Muscle layer of colon (tissue), 2 donors: Measurements from ENCODE around the gene SEMA4B.

Experiments used
- H3K27ac ChIP-seq: one replicate; pipeline ENCODE4 v1.7.0; 2013; ENCODE audit warnings: low read depth, mild to moderate bottlenecking, low read length, moderate library complexity
- H3K27me3 ChIP-seq, 2 donors: one replicate each; pipeline ENCODE4 v1.7.0; 2013; ENCODE audit warnings: low read length in 2 of 2, mild to moderate bottlenecking in 2 of 2; ENCODE audit not compliant: insufficient read depth in 2 of 2, control insufficient read depth in 1 of 2
- H3K36me3 ChIP-seq: one replicate; pipeline ENCODE4 v1.7.0; 2013; ENCODE audit warnings: mild to moderate bottlenecking, low read length; ENCODE audit not compliant: insufficient read depth
- H3K4me1 ChIP-seq: one replicate; pipeline ENCODE4 v1.7.0; 2013; ENCODE audit warnings: mild to moderate bottlenecking, low read length; ENCODE audit not compliant: insufficient read depth
- H3K4me3 ChIP-seq, 2 donors: one replicate each; pipeline ENCODE4 v1.7.0; 2013; ENCODE audit warnings: low read length in 2 of 2, low read depth in 1 of 2, mild to moderate bottlenecking in 1 of 2, moderate library complexity in 1 of 2
- H3K9ac ChIP-seq: one replicate; pipeline ENCODE4 v1.7.0; 2013; ENCODE audit warnings: low read length
- H3K9me3 ChIP-seq: one replicate; pipeline ENCODE4 v1.7.0; 2013; ENCODE audit warnings: mild to moderate bottlenecking, low read length
- donor health status: abdominal sarcoma.
- donor health status: Adenocarcinoma of cecum.

Gene SEMA4B

DNA sequence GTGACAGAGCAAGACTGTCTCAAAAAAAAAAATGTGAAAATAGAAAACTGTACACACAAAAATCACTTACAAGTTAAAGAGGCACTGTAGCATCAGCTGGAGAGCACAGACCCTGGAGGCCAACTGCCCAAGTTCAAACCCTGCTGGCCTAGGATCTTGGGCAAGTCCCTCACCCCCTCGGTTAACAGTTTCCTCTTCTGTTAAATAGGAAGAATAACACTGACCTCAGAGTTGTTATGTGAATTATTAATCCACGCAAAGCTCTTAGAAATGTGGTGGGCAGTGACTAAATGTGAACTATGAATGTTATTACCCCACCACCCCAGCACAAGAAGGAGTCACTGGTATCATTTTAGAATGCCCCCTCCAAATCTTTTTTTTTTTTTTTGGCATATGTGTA is 21.4 kb downstream of the SEMA4B start:
- no peak overlapping the region for H3K4me3 ChIP-seq
- H3K27me3 ChIP-seq: no peaks in the 10 kb centered on the region
- H3K4me1 ChIP-seq: peaks cover 21% of the 10 kb centered on the region
- H3K9ac ChIP-seq: no peak overlapping the region
- H3K27ac ChIP-seq: no peak overlapping the region
- peaks cover 39% of the 10 kb centered on the region for H3K36me3 ChIP-seq
- no peaks in the 10 kb centered on the region for H3K9me3 ChIP-seq

- Histone ChIP-seq H3K4me3 (no peak overlapping the region), H3K27me3 (no peaks in the 10 kb centered on the region), H3K9ac (no peak overlapping the region), H3K4me1 (peaks cover 28% of the 10 kb centered on the region), H3K27ac (no peak overlapping the region), H3K36me3 (peaks cover 45% of the 10 kb centered on the region), H3K9me3 (no peaks in the 10 kb centered on the region)
These were observed 22.5 kb downstream of the SEMA4B start for GRCh38 chr15:90223441-90224165.

GRCh38 chr15:90225047-90225446 is 23.9 kb downstream of the SEMA4B start:
- no peak overlapping the region for H3K27ac ChIP-seq
- no peaks in the 10 kb centered on the region for H3K27me3 ChIP-seq
- peaks cover 59% of the 10 kb centered on the region for H3K36me3 ChIP-seq

DNA sequence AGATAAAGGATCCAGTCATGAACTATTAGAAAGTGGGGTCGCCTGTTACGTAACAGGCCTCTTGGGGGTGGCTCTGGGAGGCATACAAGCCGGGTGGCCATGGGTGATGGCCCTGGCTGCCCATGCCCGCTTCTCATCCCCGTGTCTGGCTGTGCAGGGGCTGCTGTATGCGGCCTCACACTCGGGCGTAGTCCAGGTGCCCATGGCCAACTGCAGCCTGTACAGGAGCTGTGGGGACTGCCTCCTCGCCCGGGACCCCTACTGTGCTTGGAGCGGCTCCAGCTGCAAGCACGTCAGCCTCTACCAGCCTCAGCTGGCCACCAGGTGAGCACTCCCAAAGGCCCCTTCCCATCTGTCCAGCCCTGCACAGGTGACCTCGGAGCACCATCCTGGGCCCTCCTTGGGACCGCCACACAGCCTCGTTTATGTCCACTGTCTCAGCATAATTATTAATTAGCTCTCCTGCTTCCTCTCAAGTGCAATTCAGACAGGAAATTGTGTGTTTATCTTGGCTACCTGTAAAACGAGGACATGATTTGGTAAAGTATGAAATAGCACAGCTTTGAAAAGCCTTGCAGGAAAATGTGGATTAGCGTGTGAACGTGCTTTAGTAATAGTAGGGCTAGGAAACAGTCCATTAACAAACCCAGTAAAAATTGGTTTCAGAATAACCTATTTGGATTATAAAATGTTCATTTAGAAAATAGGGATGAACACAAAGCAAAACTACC is 24.5 kb downstream of the SEMA4B start:
- Histone ChIP-seq H3K36me3 (peaks cover 65% of the 10 kb centered on the region), H3K27ac (no peak overlapping the region), H3K4me1 (peaks cover 36% of the 10 kb centered on the region), H3K9me3 (no peaks in the 10 kb centered on the region), H3K9ac (no peak overlapping the region), H3K4me3 (no peak overlapping the region), H3K27me3 (no peaks in the 10 kb centered on the region)

More at GRCh38 chr15:90225047-90225446, 23.9 kb downstream of the SEMA4B start:
- no peak overlapping the region for H3K9ac ChIP-seq
- H3K4me3 ChIP-seq: no peak overlapping the region
- no peaks in the 10 kb centered on the region for H3K9me3 ChIP-seq
- peaks cover 31% of the 10 kb centered on the region for H3K4me1 ChIP-seq

GRCh38 chr15:90227336-90227735 is 26.2 kb downstream of the SEMA4B start:
- Histone ChIP-seq H3K36me3 (peaks cover 68% of the 10 kb centered on the region), H3K27me3 (no peaks in the 10 kb centered on the region), H3K9ac (no peak overlapping the region), H3K9me3 (no peaks in the 10 kb centered on the region), H3K4me3 (no peak overlapping the region), H3K4me1 (peaks cover 44% of the 10 kb centered on the region), H3K27ac (no peak overlapping the region)

- Histone ChIP-seq H3K9me3 (no peaks in the 10 kb centered on the region), H3K4me1 (peaks cover 52% of the 10 kb centered on the region), H3K27me3 (no peaks in the 10 kb centered on the region), H3K27ac (peak overlapping the region; percentile 73), H3K4me3 (no peak overlapping the region), H3K9ac (no peak overlapping the region), H3K36me3 (peaks cover 67% of the 10 kb centered on the region)
These were observed 27.0 kb downstream of the SEMA4B start for GRCh38 chr15:90227816-90228772.

- peaks cover 53% of the 10 kb centered on the region for H3K4me1 ChIP-seq
- H3K9ac ChIP-seq: no peak overlapping the region
- no peaks in the 10 kb centered on the region for H3K27me3 ChIP-seq
- H3K27ac ChIP-seq: peak overlapping the region; percentile 73
- H3K36me3 ChIP-seq: peaks cover 58% of the 10 kb centered on the region
- no peaks in the 10 kb centered on the region for H3K9me3 ChIP-seq
- H3K4me3 ChIP-seq: no peak overlapping the region
These were observed 27.8 kb downstream of the SEMA4B start for GRCh38 chr15:90228960-90229359.

GRCh38 chr15:90230071-90230494 is 29.0 kb downstream of the SEMA4B start:
- H3K9ac ChIP-seq: no peak overlapping the region
- H3K36me3 ChIP-seq: peaks cover 47% of the 10 kb centered on the region
- H3K4me1 ChIP-seq: peaks cover 61% of the 10 kb centered on the region

DNA sequence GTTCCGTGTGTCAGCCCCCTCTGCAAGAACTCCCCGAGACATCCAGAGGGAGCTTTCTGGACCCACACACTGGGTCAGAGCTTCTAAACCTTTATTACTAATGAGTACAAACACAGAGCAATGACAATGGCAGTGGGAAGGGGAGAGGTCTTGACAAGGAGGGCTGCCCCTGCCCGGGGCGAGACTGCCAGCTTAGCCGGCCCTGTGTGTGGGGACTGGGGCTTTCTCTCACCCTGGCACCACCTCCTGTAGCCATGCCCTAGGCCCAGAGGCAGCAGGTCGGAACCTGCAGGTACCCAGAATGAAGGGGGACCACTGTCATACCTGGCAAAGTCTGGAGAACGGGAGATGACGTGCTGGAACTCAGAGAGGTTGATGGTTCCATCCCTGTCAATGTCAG is 29.5 kb downstream of the SEMA4B start:
- peaks cover 42% of the 10 kb centered on the region for H3K36me3 ChIP-seq
- H3K4me3 ChIP-seq: no peak overlapping the region
- no peaks in the 10 kb centered on the region for H3K9me3 ChIP-seq
- peak overlapping the region; percentile 21 for H3K27ac ChIP-seq
- H3K9ac ChIP-seq: no peak overlapping the region
- peaks cover 62% of the 10 kb centered on the region for H3K4me1 ChIP-seq
- H3K27me3 ChIP-seq: no peaks in the 10 kb centered on the region

More at GRCh38 chr15:90230071-90230494, 29.0 kb downstream of the SEMA4B start:
- Histone ChIP-seq H3K4me3 (no peak overlapping the region), H3K9me3 (no peaks in the 10 kb centered on the region), H3K27me3 (no peaks in the 10 kb centered on the region), H3K27ac (no peak overlapping the region)

DNA sequence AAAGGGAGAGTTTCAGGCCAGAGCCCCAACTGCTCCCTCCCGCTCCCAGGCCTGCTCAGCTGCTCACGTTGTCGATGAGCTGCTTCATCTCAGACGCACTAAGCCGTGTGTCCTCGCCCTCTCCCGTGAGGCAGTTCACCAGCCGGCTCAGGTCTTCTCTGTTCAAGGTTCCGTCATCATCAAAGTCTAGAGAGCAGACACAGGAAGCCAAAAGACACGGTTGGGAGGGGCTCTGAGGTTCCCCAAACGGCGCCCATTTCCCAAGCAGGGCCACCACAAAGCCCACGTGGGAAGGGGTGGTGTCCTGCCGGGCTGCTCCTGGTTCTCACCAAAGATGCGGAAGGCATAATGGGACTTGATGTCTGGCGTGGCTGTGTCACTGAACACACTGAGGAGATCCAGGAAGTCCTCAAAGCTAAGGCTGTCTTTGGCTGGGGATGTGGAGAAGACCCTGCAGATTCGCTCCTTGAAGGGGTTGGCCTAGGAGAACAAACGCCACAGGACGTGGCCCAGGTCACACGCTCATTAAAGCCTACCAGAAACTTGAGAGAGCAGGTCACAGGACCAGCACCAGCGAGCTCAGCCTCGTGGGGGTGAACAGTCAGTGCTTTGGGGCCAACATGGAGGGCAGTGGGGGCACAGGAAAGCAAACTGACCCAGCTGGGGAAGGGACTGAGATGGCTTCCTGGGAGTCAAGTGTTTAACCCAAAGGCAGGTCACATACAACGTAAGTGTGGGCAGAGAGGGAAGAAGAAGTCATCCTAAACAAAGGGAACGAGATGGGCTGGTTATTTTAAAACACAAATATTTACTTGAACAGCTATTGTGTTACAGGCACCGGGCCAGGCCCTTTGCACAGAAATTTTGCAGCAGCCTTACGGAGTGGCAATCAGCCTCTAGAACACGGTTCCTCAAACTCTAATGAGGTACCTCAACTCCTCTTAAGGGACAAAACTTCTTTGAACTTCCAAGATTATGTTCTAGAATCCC is 30.2 kb downstream of the SEMA4B start:
- Histone ChIP-seq H3K9me3 (no peaks in the 10 kb centered on the region), H3K27me3 (no peaks in the 10 kb centered on the region), H3K27ac (peak overlapping the region; percentile 21), H3K4me1 (peaks cover 62% of the 10 kb centered on the region), H3K9ac (no peak overlapping the region), H3K36me3 (peaks cover 38% of the 10 kb centered on the region), H3K4me3 (no peak overlapping the region)
